WERI-Rb-1 (cell line): ENCODE results near the gene LARP4B.
A peak's percentile ranks its signal among the peaks of the same experiment; 100 is the strongest.

Source experiments
- DNase-seq: peaks from one replicate; pipeline ENCODE4 v3.0.0-alpha.2; 2020
- H3K27ac ChIP-seq: fragments of 250-450 bp; sonication (Bioruptor Pico); 2 replicates; pipeline ENCODE4 v1.5.1; 2020; ENCODE audit warnings: mild to moderate bottlenecking, moderate library complexity
- H3K27me3 ChIP-seq: fragments of 250-450 bp; sonication (Bioruptor Pico); 2 replicates; pipeline ENCODE4 v1.5.1; 2021; ENCODE audit warnings: mild to moderate bottlenecking, low read depth, moderate library complexity; ENCODE audit not compliant: insufficient read depth, severe bottlenecking
- H3K36me3 ChIP-seq: fragments of 250-450 bp; sonication (Bioruptor Pico); 2 replicates; pipeline ENCODE4 v1.5.1; 2020; ENCODE audit warnings: mild to moderate bottlenecking, moderate library complexity
- H3K4me3 ChIP-seq: 2 replicates; pipeline ENCODE4 v1.5.1; 2011; ENCODE audit warnings: low read depth, mild to moderate bottlenecking, control low read depth, low read length
- H3K9me3 ChIP-seq: fragments of 250-450 bp; sonication (Bioruptor Pico); 2 replicates; pipeline ENCODE4 v1.5.1; 2021; ENCODE audit warnings: mild to moderate bottlenecking, moderate library complexity; ENCODE audit not compliant: severe bottlenecking
- CTCF ChIP-seq: IDR thresholded peaks from 2 replicates; pipeline ENCODE4 v1.5.1; 2011; ENCODE audit warnings: low read depth, mild to moderate bottlenecking, control low read depth, inconsistent platforms, low read length

LARP4B gene

GRCh38 chr10:792083-792791, 139.3 kb downstream of the LARP4B start:
- Histone ChIP-seq H3K27me3 (no peaks in the 10 kb centered on the region), H3K9me3 (no peaks in the 10 kb centered on the region), H3K4me3 (no peak overlapping the region), H3K36me3 (no peaks in the 10 kb centered on the region), H3K27ac (no peak overlapping the region)
- DNase-seq = no peak
- TF ChIP-seq CTCF = no peak

- Histone ChIP-seq H3K36me3 (no peaks in the 10 kb centered on the region), H3K27me3 (no peaks in the 10 kb centered on the region)
- no peak for DNase-seq
These were observed 139.9 kb downstream of the LARP4B start for GRCh38 chr10:791639-792038.

GRCh38 chr10:790821-791551, 140.5 kb downstream of the LARP4B start:
- Histone ChIP-seq H3K27ac (no peak overlapping the region), H3K36me3 (no peaks in the 10 kb centered on the region), H3K27me3 (no peaks in the 10 kb centered on the region), H3K9me3 (no peaks in the 10 kb centered on the region), H3K4me3 (no peak overlapping the region)
- no peak for TF ChIP-seq CTCF
- DNase-seq = no peak

More at GRCh38 chr10:791639-792038, 139.9 kb downstream of the LARP4B start:
- H3K27ac ChIP-seq = no peak overlapping the region
- no peak for TF ChIP-seq CTCF
- no peaks in the 10 kb centered on the region for H3K9me3 ChIP-seq
- no peak overlapping the region for H3K4me3 ChIP-seq

GRCh38 chr10:789831-790701, 141.4 kb downstream of the LARP4B start:
- TF ChIP-seq CTCF = no peak
- H3K27ac ChIP-seq = no peak overlapping the region
- no peak for DNase-seq
- H3K36me3 ChIP-seq = no peaks in the 10 kb centered on the region
- no peaks in the 10 kb centered on the region for H3K27me3 ChIP-seq
- no peak overlapping the region for H3K4me3 ChIP-seq
- H3K9me3 ChIP-seq = no peaks in the 10 kb centered on the region

GRCh38 chr10:788796-789748, 142.4 kb downstream of the LARP4B start:
- Histone ChIP-seq H3K27me3 (no peaks in the 10 kb centered on the region), H3K4me3 (no peak overlapping the region), H3K27ac (no peak overlapping the region), H3K36me3 (no peaks in the 10 kb centered on the region), H3K9me3 (no peaks in the 10 kb centered on the region)
- no peak for DNase-seq
- TF ChIP-seq CTCF = peak; percentile 27; the same call in 1 of the 2 replicates
